GM23338 (cell line): ENCODE measurements around the gene ABCD1. TPM values are rescaled to one million over a fixed set of nuclear protein-coding genes. Genes with fewer than 3 reads are reported as not detected.

Source experiments
- CTCF ChIP-seq, 2 experiments: fragments of 200-600 bp in 1 of 2; sonication (generic) in 1 of 2; conservative IDR thresholded peaks; 2 replicates each; pipeline versions ENCODE4 v1.5.1 to v1.6.1; 2016 to 2017; ENCODE audit warnings: antibody characterized with exemption in 2 of 2, low read depth in 2 of 2, mild to moderate bottlenecking in 2 of 2, moderate library complexity in 1 of 2
- EZH2 ChIP-seq: fragments of 200-600 bp; sonication (generic); IDR thresholded peaks from one replicate; pipeline ENCODE4 v1.8.0; 2017; ENCODE audit warnings: antibody characterized with exemption, mild to moderate bottlenecking, low read depth; ENCODE audit not compliant: unreplicated experiment
- EZH2phosphoT487 ChIP-seq: fragments of 200-600 bp; sonication (generic); IDR thresholded peaks from one replicate; pipeline ENCODE4 v1.8.1; 2018; ENCODE audit warnings: antibody characterized with exemption; ENCODE audit not compliant: unreplicated experiment
- JUNB ChIP-seq: IDR thresholded peaks from one replicate; pipeline ENCODE4 v1.6.1; 2016; ENCODE audit warnings: antibody characterized with exemption; ENCODE audit not compliant: unreplicated experiment
- NANOG ChIP-seq: IDR thresholded peaks from 2 replicates; pipeline ENCODE4 v1.6.1; 2016; ENCODE audit warnings: antibody characterized with exemption, borderline replicate concordance
- POLR2AphosphoS5 ChIP-seq: IDR thresholded peaks from 2 replicates; pipeline ENCODE4 v1.6.1; 2016; ENCODE audit warnings: antibody characterized with exemption, low read depth
- ZNF114 ChIP-seq: fragments of 250-450 bp; sonication (Bioruptor Pico); IDR thresholded peaks from 2 replicates; pipeline ENCODE4 v1.5.0; 2020; ENCODE audit warnings: mild to moderate bottlenecking, moderate library complexity
- ZNF331 ChIP-seq: fragments of 250-450 bp; sonication (Bioruptor Pico); IDR thresholded peaks from 2 replicates; pipeline ENCODE4 v1.5.0; 2020; ENCODE audit warnings: low read depth, mild to moderate bottlenecking, moderate library complexity
- ZNF462 ChIP-seq: fragments of 250-450 bp; sonication (Bioruptor Pico); IDR thresholded peaks from 2 replicates; pipeline ENCODE4 v1.5.0; 2020; ENCODE audit warnings: mild to moderate bottlenecking, moderate library complexity
- polyA plus RNA-seq: library from polyadenylated mRNA; unstranded; fragments of >200 nt; fragmentation: Nextera tagmentation; extraction: Ambion mirVana; gene quantifications from 2 replicates; pipeline ENCODE4 v1.2.1, GENCODE V29; 2016
- total RNA-seq: library from RNA; depleted of rRNA; stranded (reverse); fragments of >200 nt; shearing (Covaris generic); gene quantifications from 2 replicates; pipeline ENCODE4 v1.2.3, GENCODE V29; 2014
- TF ChIP-seq, protein P1 (sequence below): IDR thresholded peaks from 2 replicates; pipeline ENCODE4 v1.6.1; 2016; ENCODE audit warnings: antibody characterized with exemption

ABCD1 gene
- total and polyA plus RNA-seq, 2 experiments from 2014 or later, result 2.4 to 8.9 TPM

DNA sequence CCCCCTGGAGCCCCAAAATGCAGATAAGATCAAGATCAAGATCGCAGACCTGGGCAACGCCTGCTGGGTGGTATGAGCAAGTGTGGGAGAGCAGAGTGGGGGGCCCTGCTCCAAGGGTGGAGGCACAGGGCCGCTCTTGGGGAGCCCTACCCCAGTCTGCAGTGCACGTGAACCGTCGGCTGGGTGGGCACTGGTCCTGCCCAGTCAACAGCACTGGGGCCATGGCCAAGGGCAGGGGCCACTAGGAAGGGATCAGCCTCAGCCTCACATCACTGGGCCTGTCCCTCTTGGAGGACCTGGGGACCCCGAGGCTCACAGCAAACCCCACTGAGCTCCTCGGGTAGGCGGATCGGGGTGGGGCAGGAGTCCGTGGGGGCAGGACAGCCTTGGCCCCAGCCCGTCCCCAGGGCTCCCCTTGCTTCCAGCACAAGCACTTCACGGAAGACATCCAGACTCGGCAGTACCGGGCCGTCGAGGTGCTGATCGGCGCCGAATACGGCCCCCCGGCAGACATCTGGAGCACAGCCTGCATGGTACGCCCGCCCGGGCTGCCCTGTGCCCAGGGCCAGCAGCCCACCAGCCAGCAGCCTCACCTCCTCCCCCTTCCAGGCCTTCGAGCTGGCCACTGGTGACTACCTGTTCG, 59.8 kb downstream of the ABCD1 start (continued):
- TF ChIP-seq ZNF462 (CRISPR knock-in tag) (no peak), EZH2 (no peak), NANOG (no peak), JUNB (no peak), CTCF (conservative IDR thresholded peaks at IDR 0.05; ENCODE audit: low read depth in 2 of 2) (no peak), POLR2AphosphoS5 (no peak), EZH2phosphoT487 (no peak), ZNF114 (CRISPR knock-in tag) (no peak), ZNF331 (CRISPR knock-in tag) (no peak)
- TF ChIP-seq, protein P1, sequence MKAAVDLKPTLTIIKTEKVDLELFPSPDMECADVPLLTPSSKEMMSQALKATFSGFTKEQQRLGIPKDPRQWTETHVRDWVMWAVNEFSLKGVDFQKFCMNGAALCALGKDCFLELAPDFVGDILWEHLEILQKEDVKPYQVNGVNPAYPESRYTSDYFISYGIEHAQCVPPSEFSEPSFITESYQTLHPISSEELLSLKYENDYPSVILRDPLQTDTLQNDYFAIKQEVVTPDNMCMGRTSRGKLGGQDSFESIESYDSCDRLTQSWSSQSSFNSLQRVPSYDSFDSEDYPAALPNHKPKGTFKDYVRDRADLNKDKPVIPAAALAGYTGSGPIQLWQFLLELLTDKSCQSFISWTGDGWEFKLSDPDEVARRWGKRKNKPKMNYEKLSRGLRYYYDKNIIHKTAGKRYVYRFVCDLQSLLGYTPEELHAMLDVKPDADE, result no peak
